ENCODE results near the gene EML1.

Gene EML1

GRCh38 chr14:99831903-99832685, 38.9 kb downstream of the EML1 start:
- peak in 1 of 2 experiments; percentile 39 for DNase-seq

- DNase-seq: no peak
These were observed 44.6 kb downstream of the EML1 start for GRCh38 chr14:99837822-99838221.

GRCh38 chr14:99838639-99839134, 45.5 kb downstream of the EML1 start:
- no peak for DNase-seq

- no peak for DNase-seq
These were observed 46.5 kb downstream of the EML1 start for GRCh38 chr14:99839696-99840095.

GRCh38 chr14:99840265-99840664, 47.1 kb downstream of the EML1 start:
- DNase-seq: no peak

GRCh38 chr14:99840774-99841305, 47.6 kb downstream of the EML1 start:
- no peak for DNase-seq

- peak; percentile 24 to 33 for DNase-seq
These were observed 48.3 kb downstream of the EML1 start for GRCh38 chr14:99841436-99842071.

- DNase-seq: no peak
These were observed 48.9 kb downstream of the EML1 start for GRCh38 chr14:99842141-99842540.

GRCh38 chr14:99846808-99847207, 53.6 kb downstream of the EML1 start:
- DNase-seq: no peak

- no peak for DNase-seq
These were observed 57.5 kb downstream of the EML1 start for GRCh38 chr14:99850709-99851108.

- DNase-seq: no peak
These were observed 59.4 kb downstream of the EML1 start for GRCh38 chr14:99852578-99852977.

- no peak for DNase-seq
These were observed 60.0 kb downstream of the EML1 start for GRCh38 chr14:99853206-99853605.

- DNase-seq: no peak
These were observed 61.6 kb downstream of the EML1 start for GRCh38 chr14:99854831-99855230.

- DNase-seq: no peak
These were observed 62.1 kb downstream of the EML1 start for GRCh38 chr14:99855271-99855670.

- DNase-seq: no peak
These were observed 64.3 kb downstream of the EML1 start for GRCh38 chr14:99857551-99857950.

- DNase-seq: no peak
These were observed 67.0 kb downstream of the EML1 start for GRCh38 chr14:99860219-99860618.

GRCh38 chr14:99862136-99862535, 68.9 kb downstream of the EML1 start:
- DNase-seq: no peak

- DNase-seq: no peak
These were observed 69.8 kb downstream of the EML1 start for GRCh38 chr14:99863059-99863458.

GRCh38 chr14:99865408-99865807, 72.2 kb downstream of the EML1 start:
- DNase-seq: no peak

- no peak for DNase-seq
These were observed 77.4 kb downstream of the EML1 start for GRCh38 chr14:99870617-99871016.

GRCh38 chr14:99871771-99872170, 78.6 kb downstream of the EML1 start:
- DNase-seq: no peak

GRCh38 chr14:99872786-99873440, 79.7 kb downstream of the EML1 start:
- DNase-seq: peak in 1 of 2 experiments; percentile 36

GRCh38 chr14:99873653-99874052, 80.4 kb downstream of the EML1 start:
- DNase-seq: no peak

GRCh38 chr14:99874306-99874705, 81.1 kb downstream of the EML1 start:
- no peak for DNase-seq

Data from NCI-H446 (cell line).